PC-9 (cell line): ENCODE results near the gene ZNF148. TPM values are rescaled to one million over a fixed set of nuclear protein-coding genes. Genes with fewer than 3 reads are reported as not detected.

Source experiments
- BruUV-seq: library from RNA; stranded (reverse); fragments of 400-500 nt; replicated peaks from 2 replicates; lab custom pipeline; 2021; lab: Mats Ljungman, UMichigan
- CTCF ChIA-PET: fragments of 300-600 bp; sonication (Branson Sonifier 250); formaldehyde crosslinking; loops from one replicate; lab custom pipeline; 2022; ENCODE audit warnings: antibody characterized with exemption; lab: Charles Lee
- POLR2A ChIA-PET: fragments of 300-600 bp; sonication (Branson Sonifier 250); formaldehyde crosslinking; loops from one replicate; lab custom pipeline; 2022; ENCODE audit warnings: antibody characterized with exemption; ENCODE audit not compliant: unreplicated experiment; lab: Charles Lee
- DNase-seq, 2 experiments: peaks; one replicate each; pipeline versions ENCODE4 v3.0.0 to v3.0.0-alpha.2; 2015 to 2022; ENCODE audit warnings: mixed read lengths in 1 of 2
- H2AFZ ChIP-seq: fragments of 200-600 bp; sonication (generic); 2 replicates; pipeline ENCODE4 v1.8.1; 2017; ENCODE audit warnings: antibody characterized with exemption
- H3F3A ChIP-seq: fragments of 200-600 bp; sonication (generic); 2 replicates; pipeline ENCODE4 v1.8.1; 2017; ENCODE audit warnings: antibody characterized with exemption, mild to moderate bottlenecking, low read depth; ENCODE audit not compliant: insufficient read depth
- H3K27ac ChIP-seq: fragments of 200-600 bp; sonication (generic); 2 replicates; pipeline ENCODE4 v1.6.1; 2016; ENCODE audit warnings: mixed run types
- H3K27me3 ChIP-seq: fragments of 200-600 bp; sonication (generic); 2 replicates; pipeline ENCODE4 v1.6.1; 2016; ENCODE audit warnings: low read depth, mixed run types; ENCODE audit not compliant: insufficient read depth
- H3K36me3 ChIP-seq: fragments of 200-600 bp; sonication (generic); 2 replicates; pipeline ENCODE4 v1.6.1; 2016; ENCODE audit warnings: low read depth, mixed run types
- H3K4me1 ChIP-seq: fragments of 200-600 bp; sonication (generic); replicated peaks from 2 replicates; pipeline ENCODE4 v1.6.1; 2016; ENCODE audit warnings: mixed run types; ENCODE audit not compliant: insufficient read depth
- H3K4me2 ChIP-seq: fragments of 200-600 bp; sonication (generic); 2 replicates; pipeline ENCODE4 v1.6.1; 2017; ENCODE audit warnings: mixed run types
- H3K4me3 ChIP-seq: fragments of 200-600 bp; sonication (generic); 2 replicates; pipeline ENCODE4 v1.6.1; 2016; ENCODE audit warnings: mixed run types
- H3K79me2 ChIP-seq: fragments of 200-600 bp; sonication (generic); 2 replicates; pipeline ENCODE4 v1.6.1; 2017; ENCODE audit warnings: low read depth, mixed run types
- H3K9me2 ChIP-seq: fragments of 200-600 bp; sonication (generic); 2 replicates; pipeline ENCODE4 v1.8.1; 2017; ENCODE audit warnings: mild to moderate bottlenecking; ENCODE audit not compliant: insufficient read depth
- H3K9me3 ChIP-seq: fragments of 200-600 bp; sonication (generic); 2 replicates; pipeline ENCODE4 v1.8.1; 2016; ENCODE audit warnings: low read depth; ENCODE audit not compliant: insufficient read depth
- H4K20me1 ChIP-seq: fragments of 200-600 bp; sonication (generic); 2 replicates; pipeline ENCODE4 v1.8.1; 2017; ENCODE audit not compliant: insufficient read depth
- CTCF ChIP-seq: fragments of 200-600 bp; sonication (generic); conservative IDR thresholded peaks from 2 replicates; pipeline ENCODE4 v1.6.1; 2017; ENCODE audit warnings: mixed run types, antibody characterized with exemption, mild to moderate bottlenecking, moderate library complexity
- EZH2 ChIP-seq: fragments of 200-600 bp; sonication (generic); IDR thresholded peaks from 2 replicates; pipeline ENCODE4 v1.8.0; 2017; ENCODE audit warnings: antibody characterized with exemption, low read depth
- intact Hi-C: fragments of 100-400 bp; cut with micrococcal nuclease; formaldehyde crosslinking; loops from one replicate; pipeline ENCODE4 v1.10.0; 2022; ENCODE audit not compliant: unreplicated experiment
- total RNA-seq: library from RNA; stranded (reverse); gene quantifications from 2 replicates; pipeline ENCODE4 v1.2.3, GENCODE V29; 2021

The ZNF148 gene
- total RNA-seq, 1 experiment from 2014 or later: 62.6 TPM

GRCh38 chr3:125281381-125281780 is 93.7 kb downstream of the ZNF148 start:
- Histone ChIP-seq H3K27me3 (no peaks in the 10 kb centered on the region), H4K20me1 (peaks cover 3% of the 10 kb centered on the region), H3K9me3 (no peaks in the 10 kb centered on the region), H2AFZ (no peak overlapping the region), H3K4me1 (no peaks in the 10 kb centered on the region), H3K36me3 (0 out of 2 replicates have a peak, but pooled peaks cover 3% of the 10 kb centered on the region), H3K4me3 (no peak overlapping the region), H3K4me2 (no peak overlapping the region), H3K79me2 (no peaks in the 10 kb centered on the region), H3K9me2 (no peaks in the 10 kb centered on the region), H3K27ac (no peak overlapping the region), H3F3A (peaks cover 9% of the 10 kb centered on the region; the same call in 1 of the 2 replicates)
- TF ChIP-seq CTCF (no peak), EZH2 (no peak)
- POLR2A ChIA-PET: interaction anchor here (0.6 kb wide), 1 partner anchor 8 kb away, joined by 3 read pairs; no protein-coding TSS in a partner anchor
- no peak for DNase-seq
- CTCF ChIA-PET: no interaction called here
- intact Hi-C loops: loop anchor here (10.0 kb wide), 1 partner anchor 153 kb away; no protein-coding TSS in a partner anchor
- no TSS peak for BruUV-seq

GRCh38 chr3:125280668-125281361 is 94.3 kb downstream of the ZNF148 start:
- no peaks in the 10 kb centered on the region for H3K9me3 ChIP-seq
- intact Hi-C loops: loop anchor here (10.0 kb wide), 1 partner anchor 154 kb away; no protein-coding TSS in a partner anchor
- H4K20me1 ChIP-seq: peaks cover 3% of the 10 kb centered on the region
- BruUV-seq: no TSS peak
- H3K4me1 ChIP-seq: no peaks in the 10 kb centered on the region
- no peak overlapping the region for H2AFZ ChIP-seq
- 0 out of 2 replicates have a peak, but pooled peaks cover 3% of the 10 kb centered on the region for H3K36me3 ChIP-seq
- no peaks in the 10 kb centered on the region for H3K9me2 ChIP-seq
- POLR2A ChIA-PET: interaction anchor here (0.6 kb wide), 1 partner anchor 8 kb away, joined by 3 read pairs; no protein-coding TSS in a partner anchor
- no peaks in the 10 kb centered on the region for H3K27me3 ChIP-seq
- H3K4me3 ChIP-seq: no peak overlapping the region
- no peak overlapping the region for H3K27ac ChIP-seq
- no peak for TF ChIP-seq CTCF
- no peak for TF ChIP-seq EZH2
- no peak overlapping the region for H3K4me2 ChIP-seq
- peaks cover 9% of the 10 kb centered on the region; the same call in 1 of the 2 replicates for H3F3A ChIP-seq
- CTCF ChIA-PET: no interaction called here
- no peak for DNase-seq
- H3K79me2 ChIP-seq: no peaks in the 10 kb centered on the region

- H2AFZ ChIP-seq: no peak overlapping the region
Measured at GRCh38 chr3:125278155-125278554, 97.0 kb downstream of the ZNF148 start.

More at GRCh38 chr3:125278155-125278554, 97.0 kb downstream of the ZNF148 start:
- Histone ChIP-seq H3K27me3 (no peaks in the 10 kb centered on the region), H3K27ac (no peak overlapping the region), H3K4me3 (no peak overlapping the region), H3K9me2 (no peaks in the 10 kb centered on the region), H3K36me3 (peaks cover 3% of the 10 kb centered on the region; the same call in 1 of the 2 replicates), H4K20me1 (peaks cover 3% of the 10 kb centered on the region; the same call in 1 of the 2 replicates), H3K4me1 (no peaks in the 10 kb centered on the region), H3K9me3 (no peaks in the 10 kb centered on the region), H3K79me2 (no peaks in the 10 kb centered on the region), H3K4me2 (no peak overlapping the region), H3F3A (peaks cover 9% of the 10 kb centered on the region; the same call in 1 of the 2 replicates)
- no peak for DNase-seq
- no TSS peak for BruUV-seq
- no peak for TF ChIP-seq CTCF
- intact Hi-C loops: no loop called here
- ChIA-PET POLR2A (no interaction called here), CTCF (no interaction called here)
